GDM1 (cell line): ENCODE measurements around the gene ADGRG7.
"Not testable (repeated sequence)": the region's sequence is repeated elsewhere in the genome, so short reads cannot be mapped to it uniquely, and the experiment has no call there.

ENCODE experiments used
- DNase-seq: peaks from one replicate; lab custom pipeline; 2025; lab: John Stamatoyannopoulos, UW

ADGRG7 gene

DNA sequence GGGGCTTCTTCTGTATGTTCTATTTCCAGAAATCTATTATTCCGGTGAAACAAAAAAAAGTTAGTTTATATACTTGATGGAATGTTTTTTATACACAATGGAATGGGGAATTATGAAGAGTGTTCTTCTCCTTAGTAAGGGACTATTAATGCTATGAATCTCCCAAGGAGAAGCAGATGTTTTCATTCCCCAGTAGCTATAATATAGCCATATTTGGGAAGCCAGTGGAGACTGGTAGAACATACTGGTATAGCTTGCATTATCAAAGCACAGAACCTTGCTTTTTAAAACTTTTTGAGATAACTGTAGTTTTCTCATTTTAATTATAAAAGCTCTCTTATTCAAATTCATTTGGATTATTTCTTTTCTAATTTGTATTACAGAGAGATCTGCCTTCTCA, 38.3 kb downstream of the ADGRG7 start:
- no peak for DNase-seq

DNA sequence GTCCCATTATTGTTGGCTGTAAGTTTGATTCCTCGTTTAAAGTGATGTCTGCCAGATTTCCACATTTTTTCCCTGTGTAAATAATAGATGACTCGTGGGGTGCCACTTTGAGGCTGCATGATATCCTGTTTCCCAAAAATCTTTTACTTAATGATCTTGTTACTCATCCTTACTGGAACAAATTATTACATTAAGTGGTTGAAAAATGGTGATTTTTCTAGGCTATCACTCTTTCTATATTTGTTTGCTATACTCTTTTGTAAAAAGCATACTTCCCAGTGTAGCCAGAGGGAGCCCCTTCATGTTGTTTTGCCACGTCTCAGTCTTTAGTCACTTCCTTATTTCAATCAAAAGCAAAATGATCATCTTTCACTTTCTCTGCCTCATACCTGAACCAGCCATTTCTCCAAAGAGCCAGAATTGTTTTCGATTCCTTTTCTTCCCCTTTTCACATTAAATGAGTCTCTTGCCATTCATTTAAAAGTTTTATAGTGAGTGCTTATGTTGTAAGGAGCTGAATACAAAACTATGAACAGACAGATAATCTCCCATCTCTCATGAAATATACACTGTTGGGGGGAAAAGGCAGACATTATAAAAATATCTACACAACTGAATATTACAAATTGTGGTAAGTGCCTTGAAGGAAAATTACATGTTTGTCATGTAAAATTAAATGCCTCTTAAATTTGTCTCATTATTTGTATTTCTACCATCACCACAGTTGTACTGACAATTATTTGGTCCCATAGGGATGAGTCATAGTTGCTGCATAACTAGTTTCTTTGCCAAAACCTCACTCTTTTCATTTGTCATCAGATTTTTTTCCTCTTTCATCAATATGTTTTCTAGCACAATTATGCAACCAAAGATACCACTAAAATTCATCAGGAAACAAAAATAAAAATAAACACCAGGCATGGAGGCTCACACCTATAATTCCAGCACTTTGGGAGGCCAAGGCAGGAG, 41.5 kb downstream of the ADGRG7 start:
- peak; percentile 30 for DNase-seq

DNA sequence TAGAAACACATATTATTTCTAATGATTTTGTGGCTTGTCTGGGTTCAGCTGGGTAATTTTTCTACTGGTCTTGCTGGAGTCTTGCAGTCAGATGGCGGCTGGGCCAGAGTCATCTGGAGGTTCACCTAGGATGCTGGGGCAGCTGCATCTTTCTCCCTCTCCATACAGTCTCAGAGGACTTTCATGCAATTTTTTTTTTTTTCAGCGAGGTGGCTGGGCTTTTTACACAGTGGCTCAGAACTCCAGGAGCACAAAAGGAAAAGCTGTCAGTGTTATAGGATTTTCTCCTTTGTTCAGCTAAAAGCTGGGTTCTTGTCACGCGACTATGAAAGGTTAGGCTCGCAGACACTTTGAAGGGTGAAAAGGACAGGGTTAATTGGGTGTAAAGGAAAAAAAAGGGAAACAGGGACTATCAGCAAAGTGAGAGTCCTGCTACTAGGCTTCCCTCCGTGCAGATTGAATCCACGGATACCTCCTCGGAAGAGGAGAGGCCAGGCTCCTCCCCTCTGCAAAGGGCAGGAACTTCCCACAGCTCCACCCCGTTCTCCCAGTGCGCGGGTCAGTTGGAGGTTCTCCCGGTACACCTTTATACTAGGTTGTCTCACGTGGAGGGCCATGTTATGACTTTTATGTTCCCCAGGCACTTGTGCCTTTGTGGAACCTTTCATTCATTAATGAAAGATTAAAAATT, 44.3 kb downstream of the ADGRG7 start:
- DNase-seq: no peak

DNA sequence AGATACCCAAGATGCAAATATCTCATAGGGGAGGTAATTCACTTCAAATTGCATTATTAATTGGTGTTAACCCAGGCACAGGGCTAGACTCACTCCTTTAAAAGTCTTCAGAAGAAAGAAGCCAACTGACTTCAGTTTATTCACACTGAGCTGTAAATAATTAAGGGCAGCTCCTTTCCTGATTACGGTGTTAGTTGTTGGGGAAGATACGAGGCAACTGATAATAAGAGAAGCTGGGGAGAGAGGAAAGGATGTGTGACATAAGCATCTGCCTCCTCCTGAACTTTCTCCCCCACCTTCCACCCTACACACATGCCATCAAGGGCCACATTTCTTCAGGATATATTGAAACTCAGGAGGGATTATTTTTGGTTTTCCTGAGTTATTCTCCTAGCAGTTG, 47.5 kb downstream of the ADGRG7 start:
- DNase-seq: no peak

DNA sequence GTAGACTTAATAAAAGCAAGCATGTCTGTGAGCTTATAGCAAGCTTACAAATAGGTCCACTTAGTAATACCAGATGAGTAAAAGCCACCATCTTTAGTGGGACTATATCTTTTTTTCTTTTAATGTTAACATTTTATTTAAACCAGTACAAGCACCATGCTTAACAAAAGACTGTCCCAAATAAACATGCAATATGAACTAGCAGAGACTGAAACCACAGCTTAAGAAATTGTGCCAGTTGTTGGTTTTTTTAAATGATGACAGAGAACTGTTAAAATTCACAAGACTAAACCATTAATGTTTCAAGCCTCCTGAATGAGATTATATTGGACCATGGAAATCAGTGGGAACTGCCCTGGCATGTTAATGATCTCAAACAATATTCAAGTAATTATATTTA, 51.9 kb downstream of the ADGRG7 start:
- not testable (repeated sequence) for DNase-seq

DNA sequence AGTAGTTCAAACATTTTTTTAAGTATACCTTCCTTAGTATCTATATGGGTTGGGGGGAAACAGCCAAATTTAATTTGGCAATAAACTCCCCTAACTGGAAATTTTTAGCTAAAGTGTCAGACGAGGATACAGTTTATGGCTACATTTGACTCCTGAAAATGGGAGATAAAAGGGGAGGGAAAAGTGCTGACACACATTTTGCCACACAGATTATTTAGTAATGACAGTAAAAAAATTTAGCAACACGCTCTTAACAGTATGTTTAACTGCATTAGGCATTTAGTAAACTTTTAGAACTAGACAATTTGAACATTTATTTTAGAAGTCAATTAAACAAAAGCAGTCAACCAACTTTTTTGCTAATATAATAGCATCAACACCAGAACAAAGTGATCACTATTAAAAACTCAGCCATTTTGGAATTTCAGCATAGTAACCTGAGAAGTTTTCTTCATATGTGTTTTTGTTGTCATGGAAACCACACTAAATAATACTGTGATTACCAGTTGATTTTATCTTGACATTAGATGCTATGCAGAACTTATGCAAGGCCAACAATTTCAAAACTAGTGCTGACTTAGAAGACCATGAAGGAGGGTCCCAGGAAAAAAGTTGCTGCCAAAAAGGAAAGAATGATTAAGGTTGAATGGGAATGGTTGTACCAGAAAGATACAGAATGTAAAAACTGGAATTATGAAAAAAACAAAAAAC, 52.9 kb downstream of the ADGRG7 start:
- DNase-seq: no peak

DNA sequence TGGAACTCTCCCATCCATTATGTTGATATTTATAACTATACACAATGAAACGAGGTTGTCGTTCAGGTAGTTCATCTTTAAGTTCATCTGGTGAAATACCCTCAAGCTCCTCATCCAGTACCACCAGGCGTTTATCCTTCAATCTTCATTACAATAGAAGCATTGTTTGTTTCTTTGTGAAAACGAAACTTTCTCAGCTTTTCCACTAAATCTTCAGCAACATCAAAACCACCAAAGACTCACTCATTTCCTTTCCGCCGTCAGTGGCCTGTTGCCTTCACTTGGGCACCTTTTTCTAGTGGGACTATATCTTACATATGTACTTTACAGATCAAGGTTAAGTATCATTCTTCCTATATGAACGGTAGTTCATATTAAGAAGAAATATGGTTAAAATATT, 55.8 kb downstream of the ADGRG7 start:
- DNase-seq: no peak

DNA sequence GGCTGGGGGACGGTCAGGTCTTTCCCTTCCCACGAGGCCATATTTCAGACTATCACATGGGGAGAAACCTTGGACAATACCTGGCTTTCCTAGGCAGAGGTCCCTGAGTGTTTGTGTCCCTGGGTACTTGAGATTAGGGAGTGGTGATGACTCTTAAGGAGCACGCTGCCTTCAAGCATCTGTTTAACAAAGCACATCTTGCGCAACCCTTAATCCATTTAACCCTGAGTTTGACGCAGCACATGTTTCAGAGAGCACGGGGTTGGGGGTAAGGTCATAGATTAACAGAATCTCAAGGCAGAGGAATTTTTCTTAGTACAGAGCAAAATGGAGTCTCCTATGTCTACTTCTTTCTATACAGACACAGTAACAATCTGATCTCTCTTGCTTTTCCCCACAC, 57.3 kb downstream of the ADGRG7 start:
- DNase-seq: not testable (repeated sequence)

DNA sequence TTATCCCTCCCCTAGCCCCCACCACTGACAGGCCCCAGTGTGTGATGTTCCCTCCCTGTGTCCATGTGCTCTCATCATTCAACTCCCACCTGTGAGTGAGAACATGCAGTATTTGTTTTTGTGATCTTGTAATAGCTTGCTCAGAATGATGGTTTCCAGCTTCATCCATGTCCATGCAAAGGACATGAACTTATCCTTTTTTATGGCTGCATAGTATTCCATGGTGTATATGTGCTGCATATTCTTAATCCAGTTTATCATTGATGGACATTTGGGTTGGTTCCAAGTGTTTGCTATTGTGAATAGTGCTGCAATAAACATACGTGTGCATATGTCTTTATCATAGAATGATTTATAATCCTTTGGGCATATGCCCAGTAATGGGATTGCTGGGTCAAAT, 57.9 kb downstream of the ADGRG7 start:
- DNase-seq: not testable (repeated sequence)

DNA sequence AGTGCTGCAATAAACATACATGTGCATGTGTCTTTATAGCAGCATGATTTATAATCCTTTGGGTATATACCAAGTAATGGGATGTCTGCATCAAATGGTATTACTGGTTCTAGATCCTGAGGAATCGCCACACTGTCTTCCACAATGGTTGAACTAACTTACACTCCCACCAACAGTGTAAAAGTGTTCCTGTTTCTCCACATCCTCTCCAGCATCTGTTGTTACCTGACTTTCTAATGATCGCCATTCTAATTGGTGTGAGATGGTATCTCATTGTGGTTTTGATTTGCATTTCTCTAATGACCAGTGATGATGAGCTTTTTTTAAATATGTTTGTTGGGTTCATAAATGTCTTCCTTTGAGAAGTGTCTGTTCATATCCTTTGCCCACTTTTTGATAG, 61.6 kb downstream of the ADGRG7 start:
- not testable (repeated sequence) for DNase-seq

DNA sequence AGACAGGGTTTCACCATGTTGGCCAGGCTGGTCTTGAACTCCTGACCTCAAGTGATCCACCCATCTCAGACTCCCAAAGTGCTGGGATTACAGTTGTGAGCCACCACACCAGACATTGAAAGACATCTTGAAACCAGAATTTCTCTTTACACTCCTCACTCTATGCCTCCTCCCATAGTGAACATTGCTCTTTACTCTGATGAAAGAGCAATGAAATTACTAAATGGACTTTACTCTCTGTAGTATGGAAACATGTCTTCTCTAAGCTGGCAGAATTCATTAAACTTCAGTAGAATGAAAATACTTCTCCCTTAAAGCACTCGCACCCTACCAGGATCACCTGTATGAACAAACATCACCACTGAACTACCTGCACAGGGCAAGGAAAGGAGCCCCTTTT, 72.1 kb downstream of the ADGRG7 start:
- DNase-seq: no peak

DNA sequence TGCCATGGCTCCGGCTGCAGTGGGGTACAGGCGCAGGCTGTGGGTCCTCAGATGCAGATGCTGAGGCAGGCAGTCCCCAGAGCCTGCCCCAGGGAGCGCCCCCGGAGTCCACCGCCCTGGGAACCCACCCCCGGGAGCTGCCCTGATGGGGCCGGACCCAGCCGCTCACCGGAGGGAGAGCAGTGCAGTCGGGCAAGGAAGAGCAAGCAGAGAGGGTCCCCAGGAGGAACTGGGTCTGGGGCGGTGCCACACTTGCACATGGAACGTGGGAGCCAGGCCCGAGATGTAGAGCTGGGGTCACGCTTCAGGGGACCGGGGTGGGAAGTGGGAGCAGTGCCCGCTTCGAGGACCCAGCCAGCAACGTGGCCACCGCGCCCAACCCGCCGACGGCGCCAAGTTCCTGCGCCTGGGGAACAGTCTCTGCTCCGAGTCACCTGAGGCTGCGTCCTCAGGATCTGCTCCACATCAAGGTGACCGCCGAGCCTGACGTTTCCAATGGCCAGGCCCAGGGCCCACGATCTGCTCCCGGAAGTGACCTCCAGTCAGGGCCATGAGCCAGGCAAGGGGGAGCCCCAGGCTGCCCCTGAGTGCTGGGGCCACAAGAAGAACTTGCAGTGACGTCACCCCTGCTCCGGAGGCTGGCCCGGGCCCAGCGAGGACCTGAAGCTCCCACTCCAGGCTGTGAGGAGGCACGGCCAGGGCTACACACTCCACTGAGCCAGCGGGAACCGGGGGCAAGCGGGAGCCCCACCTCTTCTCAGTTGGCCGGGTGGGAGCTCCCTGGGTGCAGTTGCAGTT, 72.9 kb downstream of the ADGRG7 start:
- DNase-seq: no peak

DNA sequence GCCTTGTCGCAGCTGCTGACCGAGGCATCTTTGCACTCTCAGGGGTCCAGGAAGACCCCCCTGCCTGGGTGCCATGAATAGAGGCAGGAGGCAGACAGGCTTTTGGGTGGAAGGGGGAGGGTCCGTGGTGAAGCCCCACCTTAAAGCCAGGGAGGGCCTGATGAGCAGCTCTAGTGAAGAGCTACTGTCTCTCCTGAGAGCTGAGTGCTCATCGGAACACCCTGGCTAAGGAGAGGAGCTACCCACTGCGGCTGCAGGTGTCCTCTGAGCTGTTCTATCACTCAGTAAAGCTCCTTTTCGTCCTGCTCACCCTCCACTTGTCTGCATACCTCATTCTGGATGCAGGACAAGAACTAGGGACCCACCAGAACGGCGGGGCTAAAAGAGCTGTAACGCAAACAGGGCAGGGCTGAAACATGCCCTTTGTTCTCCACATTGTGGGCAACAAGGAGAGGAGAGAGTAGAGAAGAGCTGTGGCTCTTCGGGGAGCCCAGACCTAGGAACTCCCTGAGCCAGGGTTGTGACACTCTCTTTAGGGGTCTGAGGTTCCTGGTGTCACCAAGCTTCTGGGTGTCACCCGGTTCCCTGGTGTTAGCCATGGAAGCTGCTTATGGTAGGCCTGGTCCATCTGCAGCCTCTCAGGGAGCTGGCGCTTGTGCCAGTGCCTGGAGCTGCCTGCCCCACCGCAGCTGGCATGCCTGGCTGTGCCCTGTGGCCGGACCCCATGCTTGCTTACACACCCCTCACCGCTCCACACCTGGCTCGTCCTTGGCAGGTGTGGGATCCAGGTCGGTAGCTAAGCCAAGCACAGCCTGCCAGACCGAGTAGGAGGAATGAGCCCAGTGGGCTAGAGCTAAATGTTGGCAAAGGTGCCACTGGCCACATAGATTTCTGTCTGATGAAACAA, 73.7 kb downstream of the ADGRG7 start:
- no peak for DNase-seq

DNA sequence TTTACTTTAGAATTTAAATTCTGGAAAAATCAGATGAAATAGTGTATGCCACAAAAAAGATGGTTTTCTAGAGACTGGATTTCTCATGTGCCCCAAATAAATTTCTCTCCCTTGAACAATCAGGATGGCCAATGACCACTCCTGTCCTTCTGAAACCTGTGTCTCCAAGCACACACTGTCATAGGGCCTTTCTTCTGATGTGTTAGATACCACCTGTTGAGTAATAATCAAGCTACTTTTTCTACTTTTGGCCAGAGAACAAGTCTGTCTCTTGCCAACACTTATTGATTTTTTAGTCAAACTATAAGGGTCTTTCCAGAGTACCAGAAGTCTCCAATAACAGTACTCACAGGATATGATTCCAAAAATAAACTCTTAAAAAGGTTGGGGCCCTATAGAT, 83.8 kb downstream of the ADGRG7 start:
- no peak for DNase-seq

DNA sequence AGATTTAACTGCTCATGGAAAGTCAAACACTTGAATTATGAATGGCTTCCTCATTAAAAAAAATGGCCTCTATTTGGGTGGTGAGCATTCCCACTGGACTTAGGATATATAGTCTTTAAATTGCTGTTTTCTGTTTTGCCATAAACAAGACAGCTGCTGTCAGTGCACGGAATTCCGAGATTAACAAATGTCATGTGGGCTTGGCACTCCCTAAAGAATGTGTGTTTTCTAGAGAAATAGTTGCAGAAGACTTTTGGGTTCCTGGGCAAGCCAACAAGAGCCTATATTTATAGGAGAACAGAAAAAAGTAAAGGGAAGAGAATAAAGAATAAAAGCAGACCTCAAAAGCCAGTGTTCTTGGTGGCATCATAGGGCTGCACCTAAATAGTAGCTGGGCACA, 86.3 kb downstream of the ADGRG7 start:
- DNase-seq: no peak

DNA sequence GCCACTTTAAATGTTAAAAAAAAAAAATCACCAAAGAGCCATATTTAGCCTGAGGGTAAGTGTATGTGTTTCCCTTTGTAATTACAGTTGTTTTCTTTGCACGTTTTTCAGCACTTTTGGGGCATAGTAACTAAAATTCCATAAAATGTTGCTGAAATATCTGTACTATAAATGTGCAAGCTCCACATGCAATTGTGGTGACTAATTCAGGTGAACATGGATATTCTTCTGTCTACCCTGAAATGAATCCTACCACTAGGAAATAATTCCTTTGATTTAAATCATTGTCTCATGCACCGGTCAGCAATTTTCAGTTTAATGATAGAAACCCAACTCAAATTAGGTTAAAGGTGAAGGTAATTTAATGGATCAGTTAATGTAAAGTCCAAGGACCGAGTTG, 86.8 kb downstream of the ADGRG7 start:
- no peak for DNase-seq

DNA sequence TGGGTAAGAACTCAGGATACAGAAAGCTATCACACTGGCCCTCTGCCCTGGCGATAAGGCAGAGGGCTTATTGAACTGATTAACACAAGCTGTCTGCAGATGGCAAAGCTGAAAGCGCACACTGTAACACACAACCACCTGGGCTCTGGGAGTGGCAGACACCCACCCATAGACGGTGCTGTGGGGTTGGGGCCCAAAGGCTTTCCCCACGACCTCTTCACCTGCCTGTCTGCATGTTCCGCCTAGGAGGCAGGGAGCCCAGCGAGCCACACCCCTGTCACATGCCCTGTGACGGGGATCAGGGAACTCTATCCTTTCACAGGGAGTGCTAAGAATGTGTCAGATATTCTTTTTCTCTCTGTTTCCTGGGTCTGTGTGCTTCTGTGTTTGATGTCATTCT, 87.8 kb downstream of the ADGRG7 start:
- no peak for DNase-seq

DNA sequence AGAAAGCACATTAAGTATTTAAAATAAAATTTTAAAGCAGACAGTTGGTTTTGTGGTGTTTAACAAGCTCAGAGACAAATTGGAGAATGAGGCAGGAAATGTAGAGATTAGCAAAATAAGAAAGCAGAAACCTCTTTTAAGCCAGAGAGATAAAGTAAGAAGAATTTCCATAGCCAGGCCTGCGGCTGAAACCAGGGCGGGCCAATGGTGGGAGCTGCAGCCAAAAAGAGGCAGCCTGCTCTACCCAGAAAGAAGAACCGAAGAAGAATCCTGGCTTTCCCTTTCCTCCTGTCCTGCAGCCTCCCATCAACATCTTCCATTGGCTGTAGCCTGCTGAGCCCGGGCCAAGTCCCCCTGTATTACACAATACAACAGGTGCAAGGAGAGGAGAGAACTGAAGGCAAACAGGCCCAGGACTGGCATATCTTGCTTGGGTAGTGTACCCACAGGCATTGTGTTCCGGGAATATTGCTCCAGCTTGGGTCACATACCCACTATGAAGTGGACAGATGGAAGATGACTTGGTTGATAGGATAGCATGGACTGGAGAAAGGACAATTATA, 88.4 kb downstream of the ADGRG7 start:
- DNase-seq: no peak

DNA sequence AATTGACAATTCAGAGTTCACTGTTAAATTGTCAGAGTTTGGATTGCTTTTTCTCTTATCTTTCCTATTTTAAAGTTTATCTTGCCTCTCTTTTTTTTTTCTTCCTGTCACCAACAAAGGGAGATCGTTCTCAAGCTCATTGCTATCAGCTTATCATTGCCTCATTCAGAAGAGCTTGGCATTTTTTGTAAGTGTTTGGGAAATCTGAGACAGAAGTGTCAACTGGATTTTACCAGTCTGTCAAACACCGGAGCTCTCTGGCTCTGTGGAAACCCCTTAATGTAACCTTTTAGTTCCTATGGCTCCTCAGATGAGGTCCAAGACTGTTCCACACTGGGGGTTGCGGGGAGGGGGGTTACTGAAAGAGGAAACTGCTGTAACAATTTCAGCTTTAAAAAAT, 89.3 kb downstream of the ADGRG7 start:
- DNase-seq: no peak

DNA sequence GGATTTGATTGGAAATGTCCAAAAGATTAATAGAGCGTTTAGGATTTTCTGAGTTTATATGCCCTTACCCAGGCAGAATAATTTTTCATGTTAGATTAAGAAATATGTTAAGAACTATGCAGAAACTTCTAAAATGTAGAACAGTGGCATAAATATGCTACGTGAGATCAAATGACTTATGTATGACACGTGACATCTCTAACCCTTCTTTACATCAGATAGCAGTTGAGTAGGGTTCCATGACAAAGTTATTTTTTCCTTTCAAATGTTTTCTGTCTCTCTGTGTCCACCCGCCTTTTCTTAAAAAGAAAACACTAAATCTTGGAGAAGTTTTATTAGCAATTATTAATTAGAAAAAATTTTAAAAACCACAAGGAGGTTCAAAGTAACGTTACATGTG, 91.3 kb downstream of the ADGRG7 start:
- no peak for DNase-seq
